ENCODE results near the gene PAIP1.

Gene PAIP1

DNA sequence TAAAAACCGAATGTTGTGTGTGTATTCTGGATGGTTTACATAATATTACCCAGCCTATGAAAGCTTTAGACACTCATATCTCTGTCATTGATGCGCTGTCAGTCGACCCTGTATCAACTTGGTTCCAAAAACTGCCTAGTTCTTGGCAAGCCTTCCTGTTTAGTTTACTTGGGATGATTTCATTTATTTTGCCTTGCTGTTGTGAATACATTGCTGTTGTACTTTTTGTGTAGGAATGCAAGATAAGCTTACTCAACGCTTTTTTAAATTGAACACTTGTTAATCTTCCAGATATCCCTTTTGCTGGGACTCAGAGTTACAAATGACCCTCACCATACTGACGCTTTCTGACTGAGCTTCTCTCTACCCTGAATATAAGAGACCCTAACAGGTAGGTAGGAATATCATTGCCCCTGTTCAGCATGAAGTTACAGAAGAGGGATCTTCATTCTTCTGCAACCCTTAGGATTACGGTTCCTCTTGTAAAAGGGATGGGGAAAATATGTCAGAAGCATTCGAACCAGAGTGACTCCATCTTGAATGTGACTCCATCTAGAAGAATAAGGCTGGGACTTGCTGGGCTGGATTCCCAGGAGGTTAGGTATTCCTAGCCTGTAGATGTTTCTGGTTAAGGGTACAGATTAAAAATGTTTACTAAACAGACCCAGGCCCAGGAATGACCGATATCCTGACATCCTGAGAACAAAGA lies 13.7 kb upstream of the PAIP1 start:
- TF ChIP-seq, protein P1, sequence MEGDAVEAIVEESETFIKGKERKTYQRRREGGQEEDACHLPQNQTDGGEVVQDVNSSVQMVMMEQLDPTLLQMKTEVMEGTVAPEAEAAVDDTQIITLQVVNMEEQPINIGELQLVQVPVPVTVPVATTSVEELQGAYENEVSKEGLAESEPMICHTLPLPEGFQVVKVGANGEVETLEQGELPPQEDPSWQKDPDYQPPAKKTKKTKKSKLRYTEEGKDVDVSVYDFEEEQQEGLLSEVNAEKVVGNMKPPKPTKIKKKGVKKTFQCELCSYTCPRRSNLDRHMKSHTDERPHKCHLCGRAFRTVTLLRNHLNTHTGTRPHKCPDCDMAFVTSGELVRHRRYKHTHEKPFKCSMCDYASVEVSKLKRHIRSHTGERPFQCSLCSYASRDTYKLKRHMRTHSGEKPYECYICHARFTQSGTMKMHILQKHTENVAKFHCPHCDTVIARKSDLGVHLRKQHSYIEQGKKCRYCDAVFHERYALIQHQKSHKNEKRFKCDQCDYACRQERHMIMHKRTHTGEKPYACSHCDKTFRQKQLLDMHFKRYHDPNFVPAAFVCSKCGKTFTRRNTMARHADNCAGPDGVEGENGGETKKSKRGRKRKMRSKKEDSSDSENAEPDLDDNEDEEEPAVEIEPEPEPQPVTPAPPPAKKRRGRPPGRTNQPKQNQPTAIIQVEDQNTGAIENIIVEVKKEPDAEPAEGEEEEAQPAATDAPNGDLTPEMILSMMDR (IDR thresholded peaks at IDR 0.05; ENCODE audit: insufficient read depth, missing control alignments): no peak
- FAIRE-seq: no peak
- DNase-seq (ENCODE audit: insufficient read length, low spot score): no peak

DNA sequence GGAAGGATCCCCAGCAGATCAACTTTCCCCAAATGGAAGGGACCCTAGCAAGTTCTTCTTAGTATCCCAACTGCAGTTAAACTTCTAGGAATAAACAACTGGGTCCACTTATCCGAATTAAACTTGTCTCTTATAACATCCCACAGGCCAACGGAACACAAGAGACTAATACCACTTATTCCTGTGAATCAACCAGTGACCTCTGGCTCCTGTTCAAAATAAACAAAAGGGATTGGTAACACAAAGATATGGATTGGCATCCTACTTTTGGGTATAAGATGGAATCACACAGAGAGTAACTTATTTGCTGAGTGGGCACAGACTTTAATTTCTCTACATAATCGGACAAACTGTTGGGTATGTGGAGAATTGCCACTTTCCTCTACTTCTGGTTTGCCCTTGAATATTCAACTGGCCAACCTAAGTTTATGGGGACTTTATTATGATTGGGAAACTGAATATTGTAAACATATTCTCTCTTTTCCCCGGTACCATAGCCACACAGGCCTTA lies 12.4 kb upstream of the PAIP1 start:
- no peak for FAIRE-seq
- TF ChIP-seq, protein P1 (IDR thresholded peaks at IDR 0.05; ENCODE audit: insufficient read depth, missing control alignments): no peak
- no peak for DNase-seq (ENCODE audit: insufficient read length, low spot score)

DNA sequence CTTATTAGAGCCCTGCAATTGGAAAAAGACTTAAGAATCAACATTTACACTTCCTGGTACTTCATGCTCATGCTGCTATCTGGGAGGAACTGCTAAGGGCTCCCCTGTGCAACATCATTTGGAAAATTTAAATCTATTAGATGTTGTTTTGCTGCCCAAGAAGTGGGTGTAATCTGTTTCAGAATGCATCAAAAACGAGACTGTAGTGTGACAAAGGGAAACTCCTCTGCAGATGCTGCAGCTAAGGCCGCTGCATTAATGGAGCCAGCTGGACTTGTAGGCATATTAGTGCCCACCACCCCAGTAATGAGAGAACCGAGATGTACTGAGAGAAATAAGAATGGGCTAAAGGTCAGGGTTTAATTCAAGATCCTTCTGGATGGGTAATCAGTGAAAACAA lies 11.1 kb upstream of the PAIP1 start:
- no peak for FAIRE-seq
- DNase-seq (ENCODE audit: insufficient read length, low spot score): no peak
- TF ChIP-seq, protein P1 (IDR thresholded peaks at IDR 0.05; ENCODE audit: insufficient read depth, missing control alignments): no peak

DNA sequence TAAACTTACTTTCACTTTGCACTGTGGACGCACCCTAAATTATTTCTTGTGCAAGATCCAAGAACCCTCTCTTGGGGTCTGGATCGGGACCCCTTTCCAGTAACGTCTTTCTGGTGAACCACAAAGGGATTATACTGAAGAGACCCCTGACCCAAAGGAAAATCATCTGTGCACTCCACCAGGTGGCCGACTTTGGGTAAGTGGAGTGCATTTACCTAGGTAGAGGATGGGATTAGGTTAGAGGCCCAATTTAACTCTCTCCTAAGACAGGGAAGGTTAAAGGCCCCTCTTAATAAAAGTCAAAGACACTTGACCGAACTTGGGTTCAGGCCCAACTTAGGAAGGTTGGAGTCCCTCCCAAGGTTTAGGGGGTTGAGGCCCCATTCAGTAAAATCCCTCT lies 8.2 kb upstream of the PAIP1 start:
- no peak for FAIRE-seq
- TF ChIP-seq, protein P1 (IDR thresholded peaks at IDR 0.05; ENCODE audit: insufficient read depth, missing control alignments): no peak
- DNase-seq (ENCODE audit: insufficient read length, low spot score): no peak

DNA sequence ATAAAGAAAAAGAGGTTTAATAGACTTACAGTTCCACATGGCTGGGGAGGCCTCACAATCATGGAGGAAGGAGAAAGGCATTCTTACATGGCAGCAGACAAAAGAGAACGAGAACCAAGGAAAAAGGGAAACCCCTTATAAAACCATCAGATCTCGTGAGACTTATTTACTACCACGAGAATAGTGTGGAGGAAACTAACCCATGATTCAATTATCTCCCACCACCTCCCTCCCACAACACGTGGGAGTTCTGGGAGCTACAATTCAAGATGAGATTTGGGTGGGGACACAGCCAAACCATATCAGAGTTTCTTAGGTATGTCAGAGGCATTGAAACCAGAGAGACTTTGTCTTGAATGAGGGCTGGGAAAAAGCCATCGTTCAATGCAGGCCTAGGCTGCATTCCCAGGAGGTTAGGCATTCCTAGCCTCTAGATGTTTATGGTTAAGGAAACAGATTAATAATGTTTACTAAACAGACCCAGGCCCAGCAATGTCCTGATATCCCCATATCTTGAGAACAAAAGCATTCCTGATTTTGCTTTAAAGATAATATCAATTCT lies 7.5 kb upstream of the PAIP1 start:
- DNase-seq (ENCODE audit: insufficient read length, low spot score) (no peak), FAIRE-seq (no peak)
- TF ChIP-seq, protein P1 (IDR thresholded peaks at IDR 0.05; ENCODE audit: insufficient read depth, missing control alignments): no peak

DNA sequence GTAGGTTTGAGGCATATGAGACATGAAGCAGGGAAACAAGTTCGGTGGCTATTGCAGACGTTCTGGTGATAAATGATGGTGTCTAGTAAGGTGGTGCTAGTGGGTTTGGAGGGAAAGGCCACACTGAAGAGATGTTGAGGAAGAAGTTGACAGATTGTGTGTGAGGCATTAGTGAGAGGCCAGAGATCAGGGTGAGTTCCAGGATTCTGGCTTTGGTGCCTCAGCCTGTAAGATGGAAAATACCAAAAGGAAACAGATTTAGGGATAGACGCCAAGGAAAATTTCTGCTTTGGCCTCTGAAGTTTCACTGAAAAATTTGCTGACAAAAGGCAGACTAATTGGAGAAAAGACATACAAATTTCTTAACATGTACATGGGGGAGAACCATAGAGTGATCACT lies 6.4 kb upstream of the PAIP1 start:
- FAIRE-seq (no peak), DNase-seq (ENCODE audit: insufficient read length, low spot score) (no peak)
- TF ChIP-seq, protein P1 (IDR thresholded peaks at IDR 0.05; ENCODE audit: insufficient read depth, missing control alignments): no peak

DNA sequence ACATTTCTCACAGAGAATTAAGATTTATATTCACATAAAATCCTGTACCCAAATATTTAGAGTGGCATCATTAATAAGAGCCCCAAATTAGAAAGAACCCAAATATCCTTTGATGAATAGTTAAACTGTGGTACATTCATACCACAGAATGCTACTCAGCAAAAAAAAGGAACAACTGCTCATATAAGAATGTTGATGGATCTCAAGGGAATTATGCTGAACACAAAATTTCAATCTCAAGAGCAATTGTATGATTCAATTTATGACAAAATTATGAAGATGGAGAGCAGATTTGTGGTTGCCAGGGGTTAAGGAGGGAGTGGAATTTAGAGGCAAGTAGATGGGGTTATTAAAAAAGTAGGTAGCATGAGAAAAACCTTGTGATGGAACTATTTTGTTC lies 4.5 kb upstream of the PAIP1 start:
- TF ChIP-seq, protein P1 (IDR thresholded peaks at IDR 0.05; ENCODE audit: insufficient read depth, missing control alignments): no peak
- FAIRE-seq: no peak
- DNase-seq (ENCODE audit: insufficient read length, low spot score): no peak
